IMR-90 (cell line): ENCODE data around the gene GPLD1. TPM values are rescaled to one million over a fixed set of nuclear protein-coding genes. Genes with fewer than 3 reads are reported as not detected.
A peak's percentile ranks its signal among the peaks of the same experiment; 100 is the strongest.
"Not testable (repeated sequence)": the region's sequence is repeated elsewhere in the genome, so short reads cannot be mapped to it uniquely, and the experiment has no call there.

ENCODE experiments used
- ATAC-seq: fragments of 200-7000 bp; cut with Tn5 transposase; 2 replicates; pipeline ENCODE4 v1.9.1; 2020; ENCODE audit warnings: low read depth, mild to moderate bottlenecking, moderate library complexity
- BruUV-seq: library from RNA; stranded (reverse); fragments of 400-500 nt; replicated peaks from 2 replicates; lab custom pipeline; 2021; lab: Mats Ljungman, UMichigan
- CTCF ChIA-PET: fragments of 300-600 bp; formaldehyde crosslinking; extraction: SDS; loops from one replicate; lab custom pipeline; 2021; ENCODE audit warnings: antibody characterized with exemption; lab: Yijun Ruan, JAX
- POLR2A ChIA-PET: fragments of 300-600 bp; sonication (Branson Sonifier 250); formaldehyde crosslinking; loops from one replicate; lab custom pipeline; 2022; ENCODE audit warnings: antibody characterized with exemption; ENCODE audit not compliant: unreplicated experiment; lab: Charles Lee
- DNase-seq: peaks from one replicate; pipeline ENCODE4 v3.0.0; 2013
- H2AFZ ChIP-seq: replicated peaks from 2 replicates; pipeline ENCODE3; 2013; ENCODE audit warnings: low read length, mild to moderate bottlenecking; ENCODE audit not compliant: poor library complexity
- H2AK5ac ChIP-seq: 2 replicates; pipeline ENCODE4 v1.6.1; 2013; ENCODE audit warnings: low read depth, low read length, inconsistent platforms
- H2AK9ac ChIP-seq: replicated peaks from 2 replicates; pipeline ENCODE3; 2013; ENCODE audit warnings: mild to moderate bottlenecking, low read depth, low read length, moderate library complexity; ENCODE audit not compliant: poor library complexity
- H2BK120ac ChIP-seq: 2 replicates; pipeline ENCODE4 v1.6.1; 2013; ENCODE audit warnings: low read depth, low read length, inconsistent platforms
- H2BK15ac ChIP-seq: 3 replicates; pipeline ENCODE4 v1.6.1; 2013; ENCODE audit warnings: low read depth, low read length, inconsistent platforms
- H2BK20ac ChIP-seq: 2 replicates; pipeline ENCODE4 v1.6.1; 2013; ENCODE audit warnings: low read depth, mild to moderate bottlenecking, inconsistent platforms, low read length, moderate library complexity
- H2BK5ac ChIP-seq: 2 replicates; pipeline ENCODE4 v1.6.1; 2013; ENCODE audit warnings: mild to moderate bottlenecking, low read depth, low read length, inconsistent platforms; ENCODE audit not compliant: poor library complexity, severe bottlenecking
- H3K14ac ChIP-seq: replicated peaks from 2 replicates; pipeline ENCODE4 v1.6.1; 2013; ENCODE audit warnings: low read depth, low read length, inconsistent platforms
- H3K18ac ChIP-seq: 2 replicates; pipeline ENCODE4 v1.6.1; 2013; ENCODE audit warnings: low read depth, low read length, control low read depth
- H3K23ac ChIP-seq: 2 replicates; pipeline ENCODE4 v1.6.1; 2013; ENCODE audit warnings: low read depth, low read length, inconsistent platforms
- H3K27ac ChIP-seq: 2 replicates; pipeline ENCODE4 v1.5.1; 2013; ENCODE audit warnings: mild to moderate bottlenecking, control low read depth, low read length; ENCODE audit not compliant: insufficient read depth
- H3K27me3 ChIP-seq: 2 replicates; pipeline ENCODE4 v1.6.1; 2013; ENCODE audit warnings: low read length; ENCODE audit not compliant: control insufficient read depth, insufficient read depth
- H3K36me3 ChIP-seq: 2 replicates; pipeline ENCODE4 v1.6.1; 2013; ENCODE audit warnings: low read length, mixed read lengths; ENCODE audit not compliant: control insufficient read depth, insufficient read depth
- H3K4ac ChIP-seq: 2 replicates; pipeline ENCODE4 v1.6.1; 2013; ENCODE audit warnings: low read depth, low read length, inconsistent platforms
- H3K4me1 ChIP-seq: 2 replicates; pipeline ENCODE4 v1.6.1; 2013; ENCODE audit warnings: low read length, mixed read lengths; ENCODE audit not compliant: control insufficient read depth, insufficient read depth
- H3K4me2 ChIP-seq: 2 replicates; pipeline ENCODE4 v1.6.1; 2013; ENCODE audit warnings: low read depth, mild to moderate bottlenecking, control low read depth, low read length, moderate library complexity
- H3K4me3 ChIP-seq: 2 replicates; pipeline ENCODE4 v1.5.1; 2013; ENCODE audit warnings: low read depth, mild to moderate bottlenecking, control low read depth, low read length, moderate library complexity; ENCODE audit not compliant: insufficient read depth
- H3K56ac ChIP-seq: 2 replicates; pipeline ENCODE4 v1.6.1; 2013; ENCODE audit warnings: low read length, inconsistent platforms; ENCODE audit not compliant: insufficient read depth; ENCODE audit errors: extremely low read depth
- H3K79me1 ChIP-seq, 2 experiments: 2 replicates each; pipeline ENCODE4 v1.6.1; 2013; ENCODE audit warnings: low read length in 2 of 2, inconsistent platforms in 1 of 2, low read depth in 1 of 2
- H3K9ac ChIP-seq: 2 replicates; pipeline ENCODE4 v1.6.1; 2013; ENCODE audit warnings: low read depth, low read length, control low read depth
- H3K9me1 ChIP-seq: 2 replicates; pipeline ENCODE4 v1.6.1; 2013; ENCODE audit warnings: low read length, inconsistent platforms; ENCODE audit not compliant: insufficient read depth
- H3K9me3 ChIP-seq: 2 replicates; pipeline ENCODE4 v1.6.1; 2013; ENCODE audit warnings: low read length; ENCODE audit not compliant: control insufficient read depth, insufficient read depth
- H4K20me1 ChIP-seq: 2 replicates; pipeline ENCODE4 v1.6.1; 2013; ENCODE audit warnings: low read length, inconsistent platforms; ENCODE audit not compliant: insufficient read depth
- H4K5ac ChIP-seq: 2 replicates; pipeline ENCODE4 v1.6.1; 2013; ENCODE audit warnings: mild to moderate bottlenecking, low read depth, low read length, control low read depth
- H4K8ac ChIP-seq, 2 experiments: 2 replicates each; pipeline ENCODE4 v1.6.1; 2013; ENCODE audit warnings: low read depth in 2 of 2, low read length in 2 of 2, control low read depth in 1 of 2, inconsistent platforms in 1 of 2
- H4K91ac ChIP-seq: 2 replicates; pipeline ENCODE4 v1.6.1; 2013; ENCODE audit warnings: low read depth, low read length, inconsistent platforms; ENCODE audit not compliant: insufficient read depth
- WGBS, 2 experiments: methylation state at CpG; one replicate each; pipeline versions ENCODE4 v1.1.5 to v1.1.7; 2013; ENCODE audit warnings: missing lambda C conversion rate in 2 of 2; ENCODE audit not compliant: insufficient read length in 1 of 2; ENCODE audit errors: extremely low coverage in 2 of 2; 5-methylcytosine and 5-hydroxymethylcytosine counted together
- dilution Hi-C: fragments of 300-500 bp; cut with HindIII; formaldehyde crosslinking; loops from one replicate; pipeline ENCODE4 v1.14.3; 2018; ENCODE audit warnings: low sequenced_read_pairs; ENCODE audit not compliant: unreplicated experiment
- in situ Hi-C: fragments of 300-500 bp; cut with MboI; formaldehyde crosslinking; loops from 3 replicates; pipeline ENCODE4 v1.14.3; 2019; ENCODE audit warnings: low sequenced_read_pairs, inconsistent platforms, mixed read lengths
- intact Hi-C: fragments of 100-400 bp; cut with micrococcal nuclease; formaldehyde crosslinking; loops from 2 replicates; pipeline ENCODE4 v1.10.0; 2022
- polyA plus RNA-seq, 3 experiments: library from polyadenylated mRNA; depleted of rRNA; stranded (reverse); fragments of >200 nt; gene quantifications; 2 replicates each; pipeline ENCODE4 v1.2.3, GENCODE V29; 2012; ENCODE audit warnings: low replicate concordance in 1 of 3
- total RNA-seq: library from RNA; depleted of rRNA; stranded (reverse); fragments of >200 nt; gene quantifications from 2 replicates; pipeline ENCODE4 v1.2.3, GENCODE V29; 2012

Gene GPLD1
- total and polyA plus RNA-seq, 2 of the 4 experiments (the other 2 are of a cell fraction), result 0.05 to 0.18 TPM

DNA sequence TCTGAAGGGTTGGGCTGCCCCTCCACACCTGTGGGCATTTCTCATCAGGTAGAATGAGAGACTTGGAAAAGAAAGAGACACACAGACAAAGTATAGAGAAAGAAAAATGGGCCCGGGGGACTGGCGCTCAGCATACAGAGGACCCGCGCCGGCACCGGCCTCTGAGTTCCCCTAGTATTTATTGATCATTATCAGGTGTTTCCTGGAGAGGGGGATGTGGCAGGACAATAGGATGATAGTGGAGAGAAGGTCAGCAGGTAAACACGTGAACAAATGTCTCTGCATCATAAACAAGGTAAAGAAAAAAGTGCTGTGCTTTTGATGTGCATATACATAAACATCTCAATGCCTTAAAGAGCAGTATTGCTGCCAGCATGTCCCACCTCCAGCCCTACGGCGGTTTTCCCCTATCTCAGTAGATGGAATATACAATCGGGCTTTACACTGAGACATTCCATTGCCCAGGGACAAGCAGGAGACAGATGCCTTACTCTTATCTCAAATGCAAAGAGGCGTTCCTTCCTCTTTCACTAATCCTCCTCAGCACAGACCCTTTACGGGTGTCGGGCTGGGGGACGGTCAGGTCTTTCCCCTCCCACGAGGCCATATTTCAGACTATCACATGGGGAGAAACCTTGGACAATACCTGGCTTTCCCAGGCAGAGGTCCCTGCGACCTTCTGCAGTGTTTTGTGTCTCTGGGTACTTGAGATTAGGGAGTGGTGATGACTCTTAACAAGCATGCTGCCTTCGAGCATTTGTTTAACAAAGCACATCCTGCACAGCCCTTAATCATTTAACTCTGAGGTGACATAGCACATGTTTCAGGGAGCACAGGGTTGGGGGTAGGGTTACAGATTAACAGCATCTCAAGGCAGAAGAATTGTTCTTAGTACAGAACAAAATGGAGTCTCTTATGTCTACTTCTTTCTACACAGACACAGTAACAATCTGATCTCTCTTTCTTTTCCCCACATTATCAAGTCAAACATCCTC is 89.0 kb downstream of the GPLD1 start:
- in situ Hi-C loops, H2BK120ac ChIP-seq, H3K9me1 ChIP-seq, H2BK20ac ChIP-seq, CTCF ChIA-PET, H4K91ac ChIP-seq, H3K18ac ChIP-seq, H3K36me3 ChIP-seq, DNase-seq, H2AFZ ChIP-seq, H3K56ac ChIP-seq, intact Hi-C loops, POLR2A ChIA-PET, H2AK9ac ChIP-seq, H2AK5ac ChIP-seq, H2BK5ac ChIP-seq, ATAC-seq, H3K4me1 ChIP-seq, H3K9me3 ChIP-seq, H3K23ac ChIP-seq, H3K14ac ChIP-seq, H3K27ac ChIP-seq, H3K4ac ChIP-seq, dilution Hi-C loops, BruUV-seq, H2BK15ac ChIP-seq, H4K20me1 ChIP-seq, H4K5ac ChIP-seq, H3K4me3 ChIP-seq, H3K9ac ChIP-seq, H3K27me3 ChIP-seq: not testable (repeated sequence)
- H3K79me1 ChIP-seq, result peaks cover 9 to 26% of the 10 kb centered on the region in 2 experiments
- H3K4me2 ChIP-seq, result 0 out of 2 replicates have a peak overlapping the region, but pooled peaks have one; percentile 52
- H4K8ac ChIP-seq, result 0 out of 4 replicates have a peak overlapping the region, but pooled peaks of 1 of the 2 experiments have one; percentile 15
- 20% methylated on average over 1 of the region's 17 CpGs; no CpG with 5 or more reads in 1 of the 2 experiments for whole genome bisulfite sequencing, 2 experiments
